HEK293T (cell line): Measurements from ENCODE around the gene BEAN1.

Experiments used
- ARNT ChIP-seq: fragments of 450-650 bp; IDR thresholded peaks from 2 replicates; pipeline ENCODE4 v1.6.1; 2017; ENCODE audit warnings: mild to moderate bottlenecking
- BHLHE40 ChIP-seq: fragments of 450-650 bp; IDR thresholded peaks from 2 replicates; pipeline ENCODE4 v1.6.1; 2016; ENCODE audit warnings: mild to moderate bottlenecking, moderate library complexity, borderline replicate concordance
- CTBP1 ChIP-seq: fragments of 450-650 bp; IDR thresholded peaks from 2 replicates; pipeline ENCODE4 v1.6.1; 2016; ENCODE audit warnings: borderline replicate concordance
- ELF4 ChIP-seq: fragments of 450-650 bp; IDR thresholded peaks from 2 replicates; pipeline ENCODE4 v1.6.1; 2017; ENCODE audit warnings: antibody characterized with exemption
- FOXA1 ChIP-seq: fragments of 450-650 bp; IDR thresholded peaks from 2 replicates; pipeline ENCODE4 v1.6.1; 2016; ENCODE audit warnings: mild to moderate bottlenecking
- FOXK2 ChIP-seq: fragments of 450-650 bp; IDR thresholded peaks from 2 replicates; pipeline ENCODE4 v1.6.1; 2016; ENCODE audit warnings: mild to moderate bottlenecking
- FOXM1 ChIP-seq: fragments of 450-650 bp; IDR thresholded peaks from 2 replicates; pipeline ENCODE4 v1.6.1; 2017; ENCODE audit warnings: mild to moderate bottlenecking, borderline replicate concordance
- SP1 ChIP-seq: fragments of 450-650 bp; IDR thresholded peaks from 2 replicates; pipeline ENCODE4 v1.6.1; 2017
- TARDBP ChIP-seq: fragments of 450-650 bp; IDR thresholded peaks from 2 replicates; pipeline ENCODE4 v1.6.1; 2016
- ZNF384 ChIP-seq: fragments of 450-650 bp; IDR thresholded peaks from 2 replicates; pipeline ENCODE4 v1.6.1; 2016

DNA sequence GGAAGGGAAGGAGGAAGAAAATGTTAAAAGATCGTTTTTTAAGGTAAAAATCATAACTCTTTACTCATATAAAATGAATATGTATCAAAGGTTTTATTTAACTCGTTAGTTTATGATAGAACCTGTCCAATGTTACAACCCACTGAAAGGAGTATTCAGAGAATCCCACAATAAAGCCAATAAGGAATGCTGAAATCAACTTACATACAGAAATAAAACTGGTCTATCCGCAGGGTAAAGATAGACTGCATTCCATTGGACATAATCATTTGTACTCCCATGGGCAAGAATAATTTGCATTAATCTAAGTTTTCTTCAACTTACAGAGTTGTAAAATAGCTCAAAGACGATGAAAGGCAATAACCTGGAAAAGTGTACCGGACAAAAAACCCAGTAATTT is 17.9 kb upstream of the BEAN1 start:
- TF ChIP-seq BHLHE40 (no peak), ARNT (no peak), CTBP1 (no peak), TARDBP (no peak), FOXK2 (no peak), FOXA1 (no peak), FOXM1 (no peak), ELF4 (no peak), SP1 (no peak), ZNF384 (no peak)
